Adrenal gland (tissue), 19 donors: Measurements from ENCODE around the gene C8A. TPM values are rescaled to one million over a fixed set of nuclear protein-coding genes. Genes with fewer than 3 reads are reported as not detected.

Source experiments
- DNase-seq, 7 donors: peaks; one replicate each; pipeline ENCODE4 v3.0.0-alpha.2; 2019 to 2020
- H3K27ac ChIP-seq, 5 donors: fragments of 200-600 bp; sonication (generic) in 4 of 5; 1 replicate in 3 of 5; 2 replicates in 2 of 5; pipeline versions ENCODE4 v1.5.1 to v1.8.0; 2016 to 2020; ENCODE audit warnings: mild to moderate bottlenecking in 1 of 5
- H3K27me3 ChIP-seq: fragments of 200-600 bp; 2 replicates; pipeline ENCODE4 v1.8.0; 2021
- H3K36me3 ChIP-seq, 2 donors: fragments of 200-600 bp; replicated peaks in 1 of 2; 1 replicate in 1 of 2; 2 replicates in 1 of 2; pipeline versions ENCODE4 v1.5.1 to v1.8.0; 2018 to 2022
- H3K4me1 ChIP-seq, 2 donors: fragments of 200-600 bp; replicated peaks in 1 of 2; 1 replicate in 1 of 2; 2 replicates in 1 of 2; pipeline versions ENCODE4 v1.5.1 to v1.8.0; 2018 to 2021
- H3K4me3 ChIP-seq, 4 donors: fragments of 200-600 bp; sonication (generic) in 3 of 4; one replicate each; pipeline ENCODE4 v1.5.1; 2016 to 2018
- H3K9me3 ChIP-seq, 3 donors: fragments of 200-600 bp; sonication (generic) in 1 of 3; replicated peaks in 1 of 3; 1 replicate in 2 of 3; 2 replicates in 1 of 3; pipeline versions ENCODE4 v1.5.1 to v1.8.0; 2016 to 2021
- CTCF ChIP-seq, 6 experiments: fragments of 450-650 bp in 4 of 6; fragments of 200-600 bp in 2 of 6; sonication (generic) in 1 of 6; IDR thresholded peaks; 1 replicate in 5 of 6; 2 replicates in 1 of 6; pipeline versions ENCODE4 v1.5.1 to v1.8.0; 2016 to 2021; ENCODE audit warnings: antibody characterized with exemption in 6 of 6, mild to moderate bottlenecking in 2 of 6, moderate library complexity in 1 of 6
- POLR2A ChIP-seq, 2 donors: fragments of 450-650 bp; IDR thresholded peaks; one replicate each; pipeline ENCODE4 v1.6.1; 2017; ENCODE audit warnings: antibody characterized with exemption in 2 of 2, mild to moderate bottlenecking in 2 of 2, moderate library complexity in 1 of 2
- WGBS, 4 donors: extraction: QIAGEN DNeasy Blood & Tissue Kit in 2 of 4; methylation state at CpG; one replicate each; pipeline versions ENCODE4 v1.1.5 to v1.1.7; 2013 to 2017; 5-methylcytosine and 5-hydroxymethylcytosine counted together
- intact Hi-C, 2 donors: fragments of 100-400 bp; cut with DNase I; formaldehyde crosslinking; loops; one replicate each; pipeline versions ENCODE4 v1.14.1 to v1.15.0; 2022 to 2023
- long read RNA-seq, 10 donors: library from polyadenylated mRNA in 3 of 10; unstranded in 2 of 10; stranded (forward) in 1 of 10; transcript quantifications; one replicate each; pipeline ENCODE4 v2.0.0 and lab custom pipeline, GENCODE V29; 2021 to 2026
- polyA plus RNA-seq, 3 donors: library from polyadenylated mRNA; stranded (reverse); fragments of 200-250 nt in 2 of 3; fragments of 350-450 nt in 1 of 3; fragmentation: Illumina TruSeq in 1 of 3; extraction: RNeasy Lipid Tissue Mini Kit (QIAGEN cat#74804) in 1 of 3; gene quantifications; one replicate each; pipeline ENCODE4 v1.2.3, GENCODE V29; 2013 to 2014
- total RNA-seq, 9 donors: library from RNA; depleted of rRNA in 4 of 9; stranded (reverse); fragments of >200 nt in 4 of 9; fragments of 120-200 nt in 1 of 9; fragmentation: NEBNext Ultra II Directional in 1 of 9; extraction: Animal tissue kit (Norgen Biotek cat#: 25700) in 1 of 9; gene quantifications; one replicate each; pipeline versions ENCODE4 v1.1.0 to v1.2.4, GENCODE V29; 2013 to 2023
- donor health status: healthy with polysubstance abuse.
- donor health status: Bipolar disorder and iron deficiency.
- donor health status: DM: yes; HTN: yes; CAD: no.
- donor health status: DM: no; HTN: no; CAD: no.
- donor health status: DM: no; HTN: no; CAD: no.
- donor health status: DM: yes; HTN: yes; CAD: no.

The C8A gene
- total RNA-seq (under 1 TPM in 1 of 9 donors, not detected in 8; 0.07 TPM), polyA plus RNA-seq (under 1 TPM in 1 of 3 donors, not detected in 2; 0.07 TPM)
- long read RNA-seq, donor 1 = 0 reads
- long read RNA-seq, donor 2 = 0 reads
- long read RNA-seq, donor 3 = 0 reads
- long read RNA-seq, donor 4 = 0 reads
- long read RNA-seq, donor 5 = 0 reads
- long read RNA-seq, donor 6 = 0 reads
- long read RNA-seq, donor 7 = 0 reads
- long read RNA-seq, donor 8, partial matches to known transcripts = 0 of 1 reads
- long read RNA-seq, donor 8, other reads (novel, unspliced or antisense) = 0 of 1 reads
- long read RNA-seq, donor 9 = 0 reads
- long read RNA-seq, donor 10 = 0 reads

DNA sequence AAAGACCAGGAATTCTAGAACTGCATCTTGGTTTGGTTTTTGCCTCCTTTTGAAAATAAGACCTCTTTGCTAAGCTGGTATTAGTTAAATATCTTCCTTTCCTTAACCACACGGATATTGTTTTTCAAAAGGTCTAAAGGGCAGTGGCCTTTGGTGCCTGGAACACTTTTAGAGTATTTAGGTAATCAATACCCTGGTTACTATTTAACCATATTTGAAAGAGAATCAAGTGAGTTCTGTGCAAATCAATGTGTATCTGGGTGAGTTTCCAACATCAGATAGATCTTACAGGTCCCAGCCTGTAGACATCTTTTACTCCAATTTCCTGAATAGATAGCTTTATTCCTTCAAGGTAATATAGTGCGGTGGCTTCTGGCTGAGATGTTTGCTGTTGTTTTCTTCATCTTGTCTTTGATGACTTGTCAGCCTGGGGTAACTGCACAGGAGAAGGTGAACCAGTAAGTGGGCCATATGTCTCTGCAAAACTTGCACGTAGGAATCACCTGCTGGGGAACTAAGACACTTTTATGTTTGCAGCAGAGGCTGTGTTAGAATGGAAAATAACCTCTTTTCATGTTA is at the start of gene C8A:
Gene C8A (plus strand): TSS at position 277 of the 579 bp plus-strand sequence. CDS start 105 bp downstream, at position 382.
- Histone ChIP-seq H3K27ac (no peak within 1 kb of the TSS), H3K4me1 (no peaks in the 10 kb centered on the region), H3K27me3 (no peaks in the 10 kb centered on the region), H3K4me3 (no peak within 1 kb of the TSS), H3K36me3 (no peaks in the 10 kb centered on the region), H3K9me3 (no peaks in the 10 kb centered on the region)
- no peak for TF ChIP-seq POLR2A (IDR thresholded peaks at IDR 0.05)
- no peak for TF ChIP-seq CTCF (IDR thresholded peaks at IDR 0.05)
- intact Hi-C loops = no loop called here
- no peak for DNase-seq
- WGBS, 4 donors = 61 to 78% (median 65%) methylated on average over 3 of the region's 3 CpGs

GRCh38 chr1:56806804-56807203 is 47.8 kb upstream of the C8A start:
- H3K36me3 ChIP-seq = no peaks in the 10 kb centered on the region
- DNase-seq = no peak
- no peak overlapping the region for H3K27ac ChIP-seq
- no peak overlapping the region for H3K4me3 ChIP-seq
- 59 to 95% (median 68%) methylated on average over 3 of the region's 3 CpGs for WGBS, 4 donors
- intact Hi-C loops = no loop called here
- no peaks in the 10 kb centered on the region for H3K4me1 ChIP-seq
- no peaks in the 10 kb centered on the region for H3K27me3 ChIP-seq
- no peaks in the 10 kb centered on the region for H3K9me3 ChIP-seq
- TF ChIP-seq CTCF (IDR thresholded peaks at IDR 0.05) (no peak), POLR2A (IDR thresholded peaks at IDR 0.05) (no peak)

GRCh38 chr1:56808410-56808809 is 46.2 kb upstream of the C8A start:
- no peaks in the 10 kb centered on the region for H3K36me3 ChIP-seq
- H3K27ac ChIP-seq = no peak overlapping the region
- H3K4me1 ChIP-seq = no peaks in the 10 kb centered on the region
- H3K27me3 ChIP-seq = peaks cover 4% of the 10 kb centered on the region
- no peak overlapping the region for H3K4me3 ChIP-seq
- 73 to 87% (median 78%) methylated on average over 1 of the region's 1 CpG for WGBS, 4 donors
- intact Hi-C loops = no loop called here
- H3K9me3 ChIP-seq = no peaks in the 10 kb centered on the region
- TF ChIP-seq POLR2A (IDR thresholded peaks at IDR 0.05) = no peak
- TF ChIP-seq CTCF (IDR thresholded peaks at IDR 0.05) = no peak
- no peak for DNase-seq

- H3K4me1 ChIP-seq = no peaks in the 10 kb centered on the region
- H3K27me3 ChIP-seq = peaks cover 4% of the 10 kb centered on the region
- DNase-seq = no peak
- no peak overlapping the region for H3K4me3 ChIP-seq
- no peaks in the 10 kb centered on the region for H3K9me3 ChIP-seq
- H3K27ac ChIP-seq = no peak overlapping the region
- intact Hi-C loops = no loop called here
- H3K36me3 ChIP-seq = no peaks in the 10 kb centered on the region
- 37 to 62% (median 49%) methylated on average over 2 of the region's 2 CpGs for WGBS, 4 donors
- TF ChIP-seq POLR2A (IDR thresholded peaks at IDR 0.05) (no peak), CTCF (IDR thresholded peaks at IDR 0.05) (no peak)
Measured at GRCh38 chr1:56811331-56811730, 43.3 kb upstream of the C8A start.
